Inflammatory macrophage treated with lipopolysaccharide for 1 hour (primary cell): ENCODE results near the gene RBMXL3.
"Not testable (repeated sequence)": the region's sequence is repeated elsewhere in the genome, so short reads cannot be mapped to it uniquely, and the experiment has no call there.

ENCODE experiments used
- DNase-seq, 2 donors: peaks; one replicate each; pipeline ENCODE4 v3.0.0-alpha.2; 2020 to 2022

Gene RBMXL3

GRCh38 chrX:115189110-115189509, at the start of gene RBMXL3:
TSS of gene RBMXL3 (plus strand) at chrX:115189410. CDS start at chrX:115189442, 32 bp downstream.
- DNase-seq = no peak

GRCh38 chrX:115142057-115142456, 47.2 kb upstream of the RBMXL3 start:
- DNase-seq = no peak

GRCh38 chrX:115147220-115147619, 42.0 kb upstream of the RBMXL3 start:
- peak in 1 of 2 donors; percentile 0 for DNase-seq

DNA sequence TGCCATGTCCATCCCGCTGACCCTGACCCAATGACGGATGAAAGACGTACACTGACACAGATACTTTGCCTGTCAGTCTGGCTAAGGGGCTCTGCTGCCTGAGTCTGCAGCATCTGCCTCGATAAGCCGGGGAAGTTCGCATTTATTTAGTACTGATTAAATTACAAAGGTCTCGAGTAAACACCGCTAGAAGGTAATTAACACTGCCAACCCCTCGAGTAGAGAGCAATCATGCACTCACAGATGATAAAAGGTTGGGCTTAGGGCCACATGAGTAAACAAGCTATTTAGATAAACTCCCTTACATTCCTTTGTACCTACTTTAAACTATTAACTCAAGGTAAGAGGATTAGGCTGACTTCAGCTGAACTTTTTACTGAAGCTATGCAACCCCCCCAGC, 16.0 kb upstream of the RBMXL3 start:
- DNase-seq = no peak

DNA sequence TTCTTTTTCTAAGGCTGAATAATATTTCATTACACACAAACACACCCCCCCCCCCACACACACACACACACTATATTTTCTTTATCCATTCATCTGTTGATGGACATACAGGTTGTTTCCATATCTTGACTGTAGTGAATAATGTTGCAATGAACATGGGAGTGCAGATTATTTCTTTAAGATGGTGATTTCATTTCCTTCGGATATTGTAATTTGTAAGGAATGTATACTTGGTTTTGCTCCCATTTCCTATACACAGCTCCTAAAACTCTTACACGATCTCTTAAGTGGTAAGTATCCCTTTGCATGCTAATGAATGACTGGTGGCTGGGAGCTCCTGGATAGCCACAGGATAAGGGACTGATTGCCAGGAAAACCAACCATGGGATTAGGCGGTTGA, 14.7 kb upstream of the RBMXL3 start:
- DNase-seq = no peak

DNA sequence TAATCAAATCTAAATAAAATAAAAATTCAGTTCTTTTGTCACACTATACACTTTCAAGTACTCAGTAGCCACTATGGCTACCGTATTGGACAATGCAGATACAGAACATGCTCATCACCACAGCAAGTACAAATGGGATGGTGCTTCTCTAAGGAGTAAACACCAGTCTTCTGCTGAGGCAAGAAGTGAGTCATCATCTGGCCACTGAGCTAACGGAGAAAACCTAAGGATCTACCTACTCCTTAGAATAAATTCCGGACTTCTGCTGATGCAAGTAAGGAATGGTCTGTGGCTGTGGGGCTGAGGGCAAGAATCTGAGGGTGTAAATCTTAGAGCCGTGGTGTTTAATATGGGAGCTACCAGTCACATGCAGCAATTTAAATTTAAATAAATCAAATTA, 11.3 kb upstream of the RBMXL3 start:
- DNase-seq = no peak

DNA sequence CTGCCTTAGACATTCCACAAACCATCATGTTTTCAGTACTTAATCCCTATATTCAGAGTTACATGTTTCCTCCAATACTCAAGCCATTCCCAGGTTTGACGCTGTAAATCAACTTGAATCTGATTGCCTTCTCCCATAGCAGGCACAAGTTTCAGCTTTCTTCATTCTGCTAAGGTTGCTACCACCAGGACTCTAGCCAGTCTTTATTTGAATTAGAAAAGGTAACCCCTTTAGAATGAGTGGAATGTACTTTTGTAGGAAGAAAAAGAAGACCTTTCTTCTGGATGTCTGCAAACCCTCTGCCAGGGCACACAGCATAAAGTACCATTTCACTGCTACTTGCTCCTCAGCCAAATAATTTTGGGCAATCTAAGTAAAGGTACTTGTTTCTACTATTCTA, 10.7 kb upstream of the RBMXL3 start:
- no peak for DNase-seq

DNA sequence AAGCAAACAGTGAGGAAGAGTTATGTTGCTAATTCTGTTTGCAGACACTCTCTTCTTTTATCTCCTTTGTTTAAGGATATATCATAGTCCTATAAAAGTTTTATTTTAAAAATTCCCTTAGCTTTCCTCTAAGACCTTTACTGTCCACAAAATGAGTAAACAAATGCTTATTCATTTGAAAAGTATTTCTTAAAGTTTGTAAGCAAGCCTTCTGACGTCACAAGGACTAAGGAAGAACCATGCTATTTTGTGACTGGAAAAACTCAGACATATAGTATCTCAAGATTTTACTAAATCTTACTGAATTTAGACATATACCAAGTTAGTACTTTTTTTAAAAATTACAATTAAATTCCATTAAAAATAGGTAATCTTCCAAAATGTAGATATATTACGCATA, 5.2 kb upstream of the RBMXL3 start:
- DNase-seq = no peak

DNA sequence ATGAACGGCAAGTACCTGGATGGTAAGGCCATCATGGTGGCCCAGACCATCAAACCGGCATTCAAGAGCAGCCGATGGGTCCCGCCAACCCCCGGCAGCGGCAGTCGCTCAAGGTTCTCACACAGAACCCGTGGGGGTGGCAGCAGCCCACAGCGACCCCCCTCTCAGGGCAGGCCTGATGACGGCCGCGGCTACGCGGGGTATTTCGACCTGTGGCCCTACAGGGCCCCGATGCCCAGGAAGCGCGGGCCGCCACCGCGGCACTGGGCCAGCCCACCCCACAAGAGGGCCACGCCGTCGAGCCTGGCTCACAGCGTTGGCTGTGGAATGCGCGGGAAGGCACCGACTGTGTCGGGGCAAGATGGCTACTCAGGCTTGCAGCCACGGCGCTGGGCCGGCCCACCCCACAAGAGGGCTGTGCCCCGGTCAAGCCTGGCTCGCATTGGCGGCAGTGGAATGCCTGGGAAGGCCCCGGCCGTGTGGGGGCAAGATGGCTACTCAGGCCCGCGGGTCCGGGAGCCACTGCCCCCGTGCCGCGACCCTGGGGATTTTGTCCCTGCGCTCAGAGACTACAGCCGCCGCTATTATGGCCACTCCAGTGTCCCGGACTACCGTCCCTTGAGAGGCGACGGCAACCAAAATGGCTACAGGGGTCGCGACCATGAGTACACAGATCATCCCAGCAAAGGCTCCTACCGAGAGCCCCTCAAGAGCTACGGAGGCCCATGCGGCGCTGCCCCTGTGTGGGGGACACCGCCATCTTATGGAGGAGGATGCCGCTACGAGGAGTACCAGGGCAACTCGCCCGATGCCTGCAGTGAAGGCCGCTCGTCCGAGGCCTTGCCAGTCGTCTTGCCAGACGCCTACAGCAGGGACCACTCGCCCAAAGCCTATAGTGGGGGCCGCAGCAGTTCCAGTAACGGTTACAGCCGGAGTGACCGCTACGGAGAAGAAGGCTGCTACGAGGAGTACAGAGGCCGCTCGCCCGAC, 731 bp downstream of the RBMXL3 start:
- DNase-seq = no peak

GRCh38 chrX:115190636-115191489, 1.7 kb downstream of the RBMXL3 start:
- DNase-seq = no peak

GRCh38 chrX:115191490-115192243, 2.5 kb downstream of the RBMXL3 start:
- DNase-seq = no peak

DNA sequence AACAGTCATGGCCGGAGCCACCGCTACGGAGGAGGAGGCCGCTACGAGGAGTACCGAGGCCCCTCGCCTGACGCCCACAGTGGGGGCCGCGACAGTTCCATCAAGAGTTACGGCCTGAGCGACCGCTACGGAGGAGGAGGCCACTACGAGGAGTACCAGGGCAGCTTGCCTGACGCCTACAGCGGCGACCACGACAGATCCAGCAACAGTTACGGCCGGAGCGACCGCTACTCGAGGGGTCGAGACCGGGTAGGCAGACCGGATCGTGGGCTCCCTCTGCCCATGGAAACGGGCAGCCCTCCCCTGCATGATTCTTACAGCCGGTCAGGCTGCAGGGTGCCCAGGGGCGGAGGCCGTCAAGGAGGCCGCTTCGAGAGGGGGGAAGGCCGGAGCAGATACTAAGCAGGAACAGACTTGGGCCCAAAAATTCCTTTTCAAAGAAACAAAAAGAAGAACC, 3.1 kb downstream of the RBMXL3 start:
- no peak for DNase-seq

- no peak for DNase-seq
Measured at GRCh38 chrX:115204040-115204439, 14.8 kb downstream of the RBMXL3 start.

- DNase-seq = not testable (repeated sequence)
Measured at GRCh38 chrX:115209547-115209946, 20.3 kb downstream of the RBMXL3 start.

DNA sequence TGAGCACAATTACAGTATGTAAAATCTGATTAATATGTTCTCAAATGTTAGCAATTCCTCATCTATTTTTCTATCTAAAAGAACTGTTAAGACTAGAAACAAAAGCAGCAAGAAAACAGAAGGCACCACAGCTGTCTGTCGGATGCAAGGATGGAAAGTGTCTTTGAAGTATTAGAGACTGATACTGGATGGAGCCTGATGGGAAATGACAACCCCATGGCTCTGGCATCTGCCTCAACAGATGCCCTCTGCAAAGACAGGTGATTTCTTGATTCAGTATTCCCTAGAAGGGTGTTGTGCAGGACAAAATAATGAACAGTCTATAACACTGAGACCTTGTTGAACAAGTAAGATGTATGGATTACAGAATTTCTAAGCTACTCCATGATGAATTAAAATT, 24.9 kb downstream of the RBMXL3 start:
- no peak for DNase-seq

GRCh38 chrX:115214605-115215004, 25.4 kb downstream of the RBMXL3 start:
- no peak for DNase-seq

GRCh38 chrX:115217346-115217745, 28.1 kb downstream of the RBMXL3 start:
- DNase-seq = not testable (repeated sequence)

DNA sequence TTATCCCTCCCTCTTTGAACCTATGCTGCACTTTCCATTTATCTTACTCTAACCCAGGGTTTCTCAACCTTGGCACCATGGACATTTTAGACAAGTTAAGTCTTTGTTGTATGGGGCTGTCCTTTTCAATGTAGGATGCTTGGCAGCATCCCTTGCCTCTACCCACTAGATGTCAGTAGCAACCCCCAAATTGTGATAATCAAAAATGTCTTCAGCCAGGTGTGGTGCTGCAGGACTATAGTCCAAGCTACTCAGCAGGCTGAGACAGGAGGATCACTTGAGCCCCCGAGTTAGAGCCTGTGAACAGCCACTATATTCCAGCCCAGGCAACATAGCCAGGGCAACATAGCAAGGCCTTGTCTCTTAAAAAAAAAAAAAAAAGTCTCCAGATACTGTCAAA, 37.7 kb downstream of the RBMXL3 start:
- no peak for DNase-seq

DNA sequence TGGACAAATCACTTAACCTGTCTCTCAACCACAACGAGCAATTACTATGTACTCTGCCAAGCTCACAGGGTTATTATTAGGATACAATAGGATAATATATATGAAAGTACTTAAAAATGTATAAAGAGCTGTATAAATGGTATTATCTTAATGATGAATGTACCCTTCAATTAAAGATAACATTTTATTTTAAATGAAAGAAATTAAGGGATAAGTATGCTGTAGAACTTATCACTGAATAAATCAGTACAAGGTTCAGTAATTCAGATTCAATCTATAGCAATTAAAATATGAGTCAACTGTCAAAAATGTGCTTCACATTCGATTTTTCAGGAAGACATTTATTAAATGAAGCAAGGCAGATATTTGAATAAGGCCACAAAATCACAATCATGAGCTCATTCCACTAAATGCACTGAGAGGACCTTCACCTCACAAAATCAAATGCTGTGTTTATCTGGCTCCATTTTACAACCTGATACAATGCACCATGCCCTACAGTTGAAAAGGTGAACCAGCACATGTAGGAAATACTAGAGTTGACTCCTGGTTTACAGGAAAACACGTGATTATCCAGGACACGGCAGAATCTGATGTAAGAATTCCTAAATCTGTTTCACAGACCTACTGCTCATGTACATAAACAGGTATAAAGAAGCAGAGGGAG, 40.3 kb downstream of the RBMXL3 start:
- DNase-seq = no peak

DNA sequence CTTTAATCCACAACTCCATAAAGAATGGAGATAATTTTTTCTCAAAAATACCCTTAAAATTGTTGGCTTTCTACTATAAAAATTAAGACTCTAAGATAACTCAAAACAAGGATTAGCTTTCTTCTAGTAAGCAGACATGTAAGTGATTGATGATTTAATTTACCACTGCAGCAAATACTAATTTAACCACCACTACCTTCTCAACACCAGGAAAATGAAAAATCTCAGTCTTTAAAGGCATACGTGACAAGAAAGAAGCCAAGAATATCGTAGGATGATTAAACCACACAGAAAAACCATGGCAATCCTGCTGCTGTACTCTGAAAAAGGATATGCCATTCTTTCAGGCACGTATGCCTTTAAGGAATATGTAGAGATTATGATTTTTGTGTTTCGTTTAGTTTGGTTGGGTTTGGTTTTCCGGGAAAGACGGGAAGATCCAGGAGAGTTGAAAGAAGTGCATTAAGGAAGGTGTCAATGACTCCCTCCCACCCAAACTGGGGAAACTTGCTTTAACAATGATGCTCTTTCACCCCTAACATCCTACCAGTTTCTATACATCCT, 43.8 kb downstream of the RBMXL3 start:
- DNase-seq = no peak

GRCh38 chrX:115233497-115234455, 44.6 kb downstream of the RBMXL3 start, which contains the start of gene LRCH2:
TSS of gene LRCH2 (minus strand) at chrX:115234096. CDS start at chrX:115234041, 55 bp downstream.
- no peak for DNase-seq
